Muscle of back (tissue), 11 donors: ENCODE data around the gene NGDN. TPM values are rescaled to one million over a fixed set of nuclear protein-coding genes. Genes with fewer than 3 reads are reported as not detected.
"Not testable (repeated sequence)": the region's sequence is repeated elsewhere in the genome, so short reads cannot be mapped to it uniquely, and the experiment has no call there.

Experiments used
- DNase-seq, 3 donors: peaks; one replicate each; pipeline versions ENCODE4 v3.0.0 to v3.0.0-alpha.2; 2013
- polyA plus RNA-seq, 10 donors: library from polyadenylated mRNA; unstranded; fragments of 120-200 nt; gene quantifications; one replicate each; pipeline ENCODE4 v1.2.1, GENCODE V29; 2013; ENCODE audit not compliant: insufficient read length in 10 of 10

NGDN gene
- polyA plus RNA-seq, 10 donors: 33.5 to 44.0 (median 38.0) TPM

- DNase-seq: no peak
These were observed 32.1 kb upstream of the NGDN start for GRCh38 chr14:23437133-23438100.

- DNase-seq: peak in 1 of 3 donors; percentile 29
These were observed 31.2 kb upstream of the NGDN start for GRCh38 chr14:23438101-23438971.

GRCh38 chr14:23439107-23439835, 30.2 kb upstream of the NGDN start:
- no peak for DNase-seq

GRCh38 chr14:23441076-23441475, 28.4 kb upstream of the NGDN start:
- no peak for DNase-seq

GRCh38 chr14:23442721-23443356, 26.7 kb upstream of the NGDN start:
- no peak for DNase-seq

- no peak for DNase-seq
These were observed 26.1 kb upstream of the NGDN start for GRCh38 chr14:23443411-23443812.

GRCh38 chr14:23443881-23444280, 25.6 kb upstream of the NGDN start:
- no peak for DNase-seq

- no peak for DNase-seq
These were observed 25.2 kb upstream of the NGDN start for GRCh38 chr14:23444314-23444713.

GRCh38 chr14:23445773-23446172, 23.7 kb upstream of the NGDN start:
- DNase-seq: no peak

GRCh38 chr14:23446291-23446851, 23.1 kb upstream of the NGDN start:
- no peak for DNase-seq

GRCh38 chr14:23447361-23448350, 21.8 kb upstream of the NGDN start:
- no peak for DNase-seq

- no peak for DNase-seq
These were observed 20.2 kb upstream of the NGDN start for GRCh38 chr14:23449314-23449713.

GRCh38 chr14:23450379-23450778, 19.1 kb upstream of the NGDN start:
- no peak for DNase-seq

- no peak for DNase-seq
These were observed 17.3 kb upstream of the NGDN start for GRCh38 chr14:23452237-23452636.

GRCh38 chr14:23454445-23454856, 15.1 kb upstream of the NGDN start:
- DNase-seq: no peak

- not testable (repeated sequence) for DNase-seq
These were observed 12.5 kb upstream of the NGDN start for GRCh38 chr14:23456883-23457586.

- DNase-seq: no peak
These were observed 11.7 kb upstream of the NGDN start for GRCh38 chr14:23457587-23458445.

- no peak for DNase-seq
These were observed 8.5 kb upstream of the NGDN start for GRCh38 chr14:23460960-23461359.
